Common myeloid progenitor, CD34-positive (primary cell): Measurements from ENCODE around the gene KBTBD3.

Experiments
- CTCF ChIA-PET: fragments of 350-600 bp; sonication (Branson Sonifier 250); formaldehyde crosslinking; loops from one replicate; lab custom pipeline; 2021; ENCODE audit warnings: antibody characterized with exemption; lab: Charles Lee
- POLR2A ChIA-PET: fragments of 350-600 bp; sonication (Branson Sonifier 250); formaldehyde crosslinking; loops from one replicate; lab custom pipeline; 2021; ENCODE audit warnings: antibody characterized with exemption; lab: Charles Lee
- DNase-seq, 3 donors: peaks; one replicate each; pipeline versions ENCODE4 v3.0.0 to v3.0.0-alpha.2; 2013
- H3K27ac ChIP-seq, 2 experiments: 1 replicate in 1 of 2; 2 replicates in 1 of 2; pipeline ENCODE4 v1.7.0; 2013; ENCODE audit warnings: inconsistent platforms in 2 of 2, low read length in 2 of 2, mild to moderate bottlenecking in 2 of 2, low read depth in 1 of 2, moderate library complexity in 1 of 2; ENCODE audit not compliant: severe bottlenecking in 2 of 2, insufficient read depth in 1 of 2, poor library complexity in 1 of 2
- H3K27me3 ChIP-seq, 5 experiments: replicated peaks in 2 of 5; 1 replicate in 3 of 5; 2 replicates in 2 of 5; pipeline versions ENCODE4 v1.6.1 to v1.7.0; 2013; ENCODE audit warnings: low read length in 4 of 5, mild to moderate bottlenecking in 2 of 5, moderate library complexity in 2 of 5, inconsistent platforms in 1 of 5; ENCODE audit not compliant: insufficient read depth in 5 of 5, control insufficient read depth in 4 of 5
- H3K36me3 ChIP-seq, 4 experiments: 1 replicate in 2 of 4; 2 replicates in 2 of 4; pipeline versions ENCODE4 v1.6.1 to v1.7.0; 2013; ENCODE audit warnings: low read length in 3 of 4, control low read depth in 1 of 4, mild to moderate bottlenecking in 1 of 4; ENCODE audit not compliant: control insufficient read depth in 4 of 4, insufficient read depth in 4 of 4
- H3K4me1 ChIP-seq, 4 experiments: 1 replicate in 3 of 4; 2 replicates in 1 of 4; pipeline versions ENCODE4 v1.6.1 to v1.7.1; 2013; ENCODE audit warnings: low read length in 3 of 4, mild to moderate bottlenecking in 3 of 4, control low read depth in 1 of 4, inconsistent platforms in 1 of 4, moderate library complexity in 1 of 4; ENCODE audit not compliant: control insufficient read depth in 4 of 4, insufficient read depth in 4 of 4; ENCODE audit errors: control extremely low read depth in 1 of 4
- H3K4me3 ChIP-seq, 7 experiments: 1 replicate in 4 of 7; 2 replicates in 3 of 7; pipeline versions ENCODE4 v1.5.1 to v1.7.0; 2013; ENCODE audit warnings: mild to moderate bottlenecking in 7 of 7, low read length in 6 of 7, moderate library complexity in 6 of 7, inconsistent platforms in 2 of 7, low read depth in 2 of 7, control low read depth in 1 of 7; ENCODE audit not compliant: insufficient read depth in 4 of 7, control insufficient read depth in 1 of 7; ENCODE audit errors: extremely low read depth in 1 of 7
- H3K9me3 ChIP-seq, 5 experiments: 1 replicate in 4 of 5; 2 replicates in 1 of 5; pipeline versions ENCODE4 v1.6.1 to v1.7.1; 2013; ENCODE audit warnings: low read length in 4 of 5, mild to moderate bottlenecking in 2 of 5, inconsistent platforms in 1 of 5, low read depth in 1 of 5, moderate library complexity in 1 of 5; ENCODE audit not compliant: control insufficient read depth in 4 of 5, insufficient read depth in 2 of 5; ENCODE audit errors: control extremely low read depth in 1 of 5
- WGBS: methylation state at CpG from one replicate; pipeline ENCODE4 v1.1.5; 2013; ENCODE audit not compliant: insufficient coverage; 5-methylcytosine and 5-hydroxymethylcytosine counted together

KBTBD3 gene

DNA sequence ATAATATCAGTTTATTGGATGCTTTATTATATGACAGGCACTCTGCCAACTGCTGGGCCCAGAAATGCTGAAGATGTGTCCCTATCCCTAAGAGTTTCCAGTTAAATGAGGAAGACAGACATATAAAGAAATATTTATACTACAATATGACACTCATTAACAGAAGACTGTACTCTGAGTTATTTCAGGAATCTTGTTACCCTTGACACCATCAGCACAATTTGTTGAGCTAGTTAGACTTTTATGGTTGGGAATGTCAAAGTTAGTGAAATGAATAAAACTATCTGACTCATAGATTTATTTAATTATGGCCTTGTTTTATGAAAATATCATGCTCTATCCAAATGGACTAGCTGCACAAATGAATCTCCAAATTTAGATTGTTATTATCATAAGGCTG is 29.5 kb downstream of the KBTBD3 start:
- peaks cover 0 to 3% (median 0%) of the 10 kb centered on the region in 5 experiments for H3K27me3 ChIP-seq
- H3K9me3 ChIP-seq, result no peaks in the 10 kb centered on the region
- no peak overlapping the region for H3K27ac ChIP-seq
- POLR2A ChIA-PET, result no interaction called here
- DNase-seq, result no peak
- H3K36me3 ChIP-seq, result no peaks in the 10 kb centered on the region
- CTCF ChIA-PET, result no interaction called here
- H3K4me1 ChIP-seq, result no peaks in the 10 kb centered on the region
- H3K4me3 ChIP-seq, result no peak overlapping the region

DNA sequence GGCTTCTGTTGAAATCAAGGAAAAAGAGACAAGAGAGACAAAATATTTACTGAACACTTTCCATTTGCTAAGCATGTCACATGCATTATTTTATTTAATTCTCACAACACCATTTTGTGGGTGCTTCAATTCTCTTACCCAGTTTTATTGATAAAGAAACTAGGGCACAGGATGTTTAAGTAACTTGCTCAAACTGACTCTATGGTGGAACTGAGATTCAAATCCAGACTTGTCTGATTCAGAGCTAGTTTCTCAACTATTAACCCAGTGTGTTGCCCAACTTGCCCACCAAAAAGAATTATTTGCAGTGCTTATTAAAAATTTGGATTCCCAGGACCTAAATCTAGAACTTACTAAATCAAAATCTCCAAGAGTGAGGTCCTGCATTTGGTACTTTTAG is 33.6 kb downstream of the KBTBD3 start:
- CTCF ChIA-PET, result no interaction called here
- Histone ChIP-seq H3K36me3 (no peaks in the 10 kb centered on the region), H3K9me3 (no peaks in the 10 kb centered on the region), H3K27ac (no peak overlapping the region), H3K27me3 (peaks cover 0 to 3% (median 0%) of the 10 kb centered on the region in 5 experiments), H3K4me3 (no peak overlapping the region), H3K4me1 (no peaks in the 10 kb centered on the region)
- POLR2A ChIA-PET, result no interaction called here
- DNase-seq, result no peak

DNA sequence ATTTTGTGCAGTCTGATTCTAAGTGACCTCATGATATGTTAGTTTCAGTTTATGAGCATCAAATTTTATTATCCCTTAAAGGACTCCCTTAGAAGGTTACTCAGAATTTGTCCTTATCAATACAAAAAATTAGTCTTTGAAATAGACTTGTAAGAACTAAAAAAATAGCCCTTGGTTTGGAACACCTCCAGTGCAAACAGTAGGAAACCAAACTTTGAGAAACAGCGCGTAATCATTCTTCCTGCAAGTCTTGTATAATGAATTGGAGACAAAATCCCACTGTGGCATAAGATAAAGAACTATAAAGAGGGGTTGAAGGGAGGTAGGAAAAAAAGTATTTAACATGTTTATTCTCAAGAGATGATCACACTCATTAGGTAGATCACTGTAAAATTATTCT is 44.3 kb downstream of the KBTBD3 start:
- no peak for DNase-seq

DNA sequence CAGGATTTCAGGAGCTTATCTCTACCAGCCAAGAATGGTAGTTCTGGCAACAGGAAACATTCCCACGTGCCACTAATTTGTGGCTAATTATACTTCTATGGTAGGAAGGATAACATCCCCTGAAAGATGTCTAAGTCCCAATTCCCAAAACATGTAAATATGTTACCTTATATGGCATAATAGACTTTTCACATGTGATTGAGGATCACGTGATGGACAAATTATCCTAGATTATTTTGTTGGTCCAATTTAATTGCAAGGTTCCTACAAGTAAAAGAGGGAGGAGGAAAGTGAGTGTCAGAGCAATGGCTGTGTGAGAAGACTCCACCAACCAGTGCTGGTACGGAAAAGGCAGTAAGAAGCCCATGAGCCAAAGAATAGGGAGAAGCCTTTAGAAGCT is 45.2 kb downstream of the KBTBD3 start:
- no peak overlapping the region for H3K27ac ChIP-seq
- no peaks in the 10 kb centered on the region for H3K9me3 ChIP-seq
- WGBS, result 94% methylated on average over 2 of the region's 3 CpGs
- no peak overlapping the region for H3K4me3 ChIP-seq
- ChIA-PET CTCF (no interaction called here), POLR2A (no interaction called here)
- H3K4me1 ChIP-seq, result no peaks in the 10 kb centered on the region
- no peaks in the 10 kb centered on the region for H3K36me3 ChIP-seq
- H3K27me3 ChIP-seq, result no peaks in the 10 kb centered on the region
- no peak for DNase-seq

More for the DNA sequence above, 44.3 kb downstream of the KBTBD3 start:
- ChIA-PET CTCF (no interaction called here), POLR2A (no interaction called here)
- H3K36me3 ChIP-seq, result no peaks in the 10 kb centered on the region
- no peaks in the 10 kb centered on the region for H3K27me3 ChIP-seq
- H3K4me1 ChIP-seq, result no peaks in the 10 kb centered on the region
- H3K27ac ChIP-seq, result no peak overlapping the region
- peak overlapping the region in 1 of 7 experiments; percentile 21 for H3K4me3 ChIP-seq
- H3K9me3 ChIP-seq, result no peaks in the 10 kb centered on the region
- WGBS, result no CpG with 5 or more reads among the region's 2 CpGs

DNA sequence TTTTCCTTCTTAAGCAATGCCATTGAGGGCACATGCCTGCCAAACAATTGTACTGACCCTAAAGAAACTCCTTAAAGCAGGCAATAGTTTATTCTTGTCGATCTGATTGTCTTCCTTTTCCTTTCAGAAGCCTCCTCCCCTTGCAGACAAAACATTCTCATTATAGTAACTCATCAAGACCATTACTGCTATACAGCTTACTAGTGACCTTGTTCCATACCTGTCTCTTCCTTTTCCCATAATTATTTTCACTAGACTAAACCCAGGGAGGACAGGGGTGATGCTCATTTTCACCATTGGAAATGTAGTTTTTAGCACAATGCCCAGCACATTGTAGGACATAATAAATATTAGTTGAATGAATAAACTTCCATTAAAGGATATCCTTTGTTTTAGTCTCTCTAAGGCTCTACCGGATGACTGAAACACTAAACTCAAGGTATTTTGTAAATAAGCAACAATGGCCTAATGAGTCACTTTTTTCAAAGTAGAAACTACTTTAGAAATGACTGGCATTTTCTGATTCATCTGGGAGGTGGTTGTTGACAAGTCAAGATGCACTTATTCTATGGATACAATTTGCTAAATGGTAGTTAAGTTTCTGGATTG is 45.8 kb downstream of the KBTBD3 start:
- peak in 1 of 3 donors; percentile 2 for DNase-seq
- CTCF ChIA-PET, result no interaction called here
- H3K36me3 ChIP-seq, result no peaks in the 10 kb centered on the region
- POLR2A ChIA-PET, result no interaction called here
- no peaks in the 10 kb centered on the region for H3K27me3 ChIP-seq
- 50% methylated on average over 1 of the region's 2 CpGs for WGBS
- no peak overlapping the region for H3K4me3 ChIP-seq
- no peaks in the 10 kb centered on the region for H3K4me1 ChIP-seq
- no peak overlapping the region for H3K27ac ChIP-seq
- H3K9me3 ChIP-seq, result no peaks in the 10 kb centered on the region

DNA sequence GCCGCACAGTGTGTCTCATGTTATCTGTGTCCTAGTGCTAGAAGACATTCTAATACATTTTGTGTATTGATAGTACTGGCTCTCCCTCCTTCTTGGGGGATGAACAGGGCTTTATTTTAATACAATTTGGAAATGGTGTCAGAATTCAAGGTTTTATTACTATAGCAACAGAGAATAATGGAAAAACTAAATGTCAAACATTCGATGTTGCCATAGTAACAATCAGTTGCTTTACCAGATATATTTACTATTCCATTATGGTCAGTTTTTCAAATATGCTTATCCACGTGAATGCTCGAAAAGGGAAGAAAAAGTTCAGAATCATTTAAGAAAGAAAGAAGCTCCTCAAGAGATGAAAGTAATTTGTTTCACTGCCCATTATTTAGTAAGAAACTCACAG is 46.5 kb downstream of the KBTBD3 start:
- DNase-seq, result peak in 1 of 3 donors; percentile 6
- Histone ChIP-seq H3K4me1 (no peaks in the 10 kb centered on the region), H3K27ac (no peak overlapping the region), H3K4me3 (no peak overlapping the region), H3K9me3 (peaks cover 0 to 2% (median 0%) of the 10 kb centered on the region in 5 experiments), H3K27me3 (no peaks in the 10 kb centered on the region), H3K36me3 (no peaks in the 10 kb centered on the region)
- ChIA-PET POLR2A (no interaction called here), CTCF (interaction anchor here (1.0 kb wide), 1 partner anchor 20 kb away, joined by 3 read pairs; no protein-coding TSS in a partner anchor)
- no CpG with 5 or more reads among the region's 4 CpGs for WGBS

DNA sequence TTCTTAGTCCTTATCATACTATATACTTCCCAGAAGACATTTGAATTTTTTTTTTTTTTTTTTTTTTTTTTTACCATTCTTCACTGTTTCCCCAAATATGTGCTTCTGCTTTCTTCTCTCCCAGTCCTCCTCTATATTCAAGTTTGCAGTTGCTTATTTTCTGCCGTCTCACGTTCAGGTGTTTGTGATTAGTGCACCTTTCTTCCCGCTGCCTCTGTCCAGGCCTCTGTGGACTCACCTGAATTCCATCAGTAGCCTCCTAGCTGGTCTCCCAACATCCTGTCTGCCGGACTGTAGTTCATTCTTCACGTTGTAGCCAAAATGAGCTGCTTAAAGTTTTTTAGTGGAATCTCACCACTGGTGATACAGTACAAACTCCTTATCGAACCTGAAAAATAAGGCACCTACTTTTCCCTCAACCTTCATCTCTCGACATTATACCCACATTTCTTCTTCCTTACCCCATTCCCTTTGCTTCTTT is 54.3 kb downstream of the KBTBD3 start:
- CTCF ChIA-PET, result interaction anchor here (1.6 kb wide), 1 partner anchor 54 kb away, joined by 4 read pairs; the partner anchor contains the start of genes AASDHPPT and KBTBD3
- Histone ChIP-seq H3K27ac (peak overlapping the region in 1 of 2 experiments; percentile 60), H3K36me3 (peaks cover 0 to 7% (median 4%) of the 10 kb centered on the region in 4 experiments), H3K9me3 (peaks cover 0 to 2% (median 0%) of the 10 kb centered on the region in 5 experiments), H3K27me3 (no peaks in the 10 kb centered on the region), H3K4me1 (peaks cover 4 to 24% (median 13%) of the 10 kb centered on the region in 4 experiments), H3K4me3 (peak overlapping the region; percentile 71 to 96 (median 91))
- WGBS, result 95% methylated on average over 7 of the region's 7 CpGs
- POLR2A ChIA-PET, result interaction anchor here (0.6 to 0.7 kb wide), 2 partner anchors 10 to 13 kb away, joined by 4 to 5 read pairs; no protein-coding TSS in a partner anchor
- DNase-seq, result no peak
